ENCODE measurements around the gene KRTAP2-3.
"Not testable (repeated sequence)": the region's sequence is repeated elsewhere in the genome, so short reads cannot be mapped to it uniquely, and the experiment has no call there.

The KRTAP2-3 gene, protein sequence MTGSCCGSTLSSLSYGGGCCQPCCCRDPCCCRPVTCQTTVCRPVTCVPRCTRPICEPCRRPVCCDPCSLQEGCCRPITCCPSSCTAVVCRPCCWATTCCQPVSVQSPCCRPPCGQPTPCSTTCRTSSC

DNA sequence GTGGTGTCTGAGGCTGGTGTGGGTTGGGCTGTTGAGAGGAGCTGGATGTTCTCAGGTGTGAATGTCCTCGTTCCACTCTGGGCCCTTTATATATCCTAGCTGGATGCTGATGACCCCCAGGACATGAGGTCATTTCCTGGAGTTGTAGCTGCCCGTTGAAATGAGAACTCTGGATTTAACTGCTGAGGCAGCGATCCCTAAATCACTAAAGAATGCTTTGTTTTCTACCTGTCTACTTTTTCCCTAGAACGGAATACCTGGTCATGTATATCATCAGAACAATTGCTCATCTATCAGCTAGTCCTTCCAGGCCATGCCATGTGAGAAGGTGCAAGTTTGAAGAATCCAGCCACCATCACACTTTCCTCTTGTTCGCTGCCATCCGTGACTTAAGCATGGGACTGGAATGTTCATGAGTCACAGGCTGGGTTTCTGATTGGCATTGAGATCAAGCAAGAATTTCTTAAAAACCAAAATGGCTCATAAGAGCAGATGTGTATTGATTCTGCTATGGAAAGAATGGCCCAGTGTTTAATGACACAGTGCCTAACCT is at the start of gene KRTAP2-3:
KRTAP2-3 (minus strand) TSS at position 63 of the 553 bp plus-strand sequence. CDS start 64 bp downstream, outside the sequence.
- FAIRE-seq = peak; percentile 77
- DNase-seq (ENCODE audit: low spot score) = peak; percentile 78

DNA sequence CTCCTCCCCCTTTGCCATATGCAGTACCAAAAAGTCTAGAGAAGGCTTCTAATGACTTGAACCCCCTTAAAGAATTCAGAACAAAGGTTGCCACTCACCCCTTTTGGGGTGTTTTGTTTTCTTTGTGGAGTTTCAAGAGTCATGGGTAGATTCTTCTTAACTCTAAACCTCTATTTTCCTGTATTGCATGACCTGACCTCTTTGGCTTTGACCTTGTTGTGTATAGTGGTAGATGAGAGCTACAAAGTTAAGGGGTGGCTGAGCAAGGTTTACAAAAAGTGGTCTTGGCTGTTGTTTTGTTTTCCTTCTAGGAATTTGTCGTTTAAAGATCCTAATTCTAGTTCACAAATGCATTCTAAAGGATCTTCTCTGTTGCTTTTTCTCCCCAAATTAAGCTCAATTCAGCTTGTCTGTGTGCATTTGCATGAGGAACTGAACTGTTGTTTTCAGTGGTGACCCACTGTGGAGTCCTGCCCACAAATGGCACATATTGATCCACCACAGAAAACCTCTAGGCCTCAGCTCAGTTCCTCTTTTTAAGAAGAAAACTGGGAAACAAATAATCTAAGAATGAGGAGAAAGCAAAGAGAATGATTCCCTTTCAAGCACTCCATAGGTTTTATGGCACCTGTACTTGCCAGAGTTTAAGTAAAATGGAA is 48.9 kb upstream of the KRTAP2-3 start:
- not testable (repeated sequence) for DNase-seq (ENCODE audit: low spot score); FAIRE-seq

DNA sequence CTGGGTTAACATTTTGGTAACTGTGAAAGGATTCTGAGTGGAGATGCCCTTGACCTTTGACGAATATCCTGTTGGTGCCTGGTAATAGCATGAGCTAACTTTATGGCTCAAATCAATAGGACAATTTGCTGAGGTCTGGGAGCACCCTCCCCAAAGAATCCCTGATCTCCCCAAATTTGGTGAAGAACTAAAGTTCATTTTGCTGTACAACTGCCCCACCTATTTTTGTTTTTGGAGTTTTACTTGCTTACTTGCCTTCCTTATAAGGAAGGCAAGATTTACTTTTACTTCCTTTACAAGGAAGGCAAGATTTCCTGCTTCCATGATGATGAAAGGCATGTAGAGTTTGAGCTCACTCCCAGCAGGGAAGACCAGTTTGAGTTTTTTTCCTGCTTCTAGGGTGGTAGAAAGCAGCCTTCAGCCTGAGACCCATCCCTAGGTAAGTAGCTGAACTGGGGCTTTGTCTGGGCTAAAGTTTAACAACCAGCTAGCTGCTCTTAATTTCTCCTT is 48.1 kb upstream of the KRTAP2-3 start:
- no peak for DNase-seq (ENCODE audit: low spot score)
- no peak for FAIRE-seq

DNA sequence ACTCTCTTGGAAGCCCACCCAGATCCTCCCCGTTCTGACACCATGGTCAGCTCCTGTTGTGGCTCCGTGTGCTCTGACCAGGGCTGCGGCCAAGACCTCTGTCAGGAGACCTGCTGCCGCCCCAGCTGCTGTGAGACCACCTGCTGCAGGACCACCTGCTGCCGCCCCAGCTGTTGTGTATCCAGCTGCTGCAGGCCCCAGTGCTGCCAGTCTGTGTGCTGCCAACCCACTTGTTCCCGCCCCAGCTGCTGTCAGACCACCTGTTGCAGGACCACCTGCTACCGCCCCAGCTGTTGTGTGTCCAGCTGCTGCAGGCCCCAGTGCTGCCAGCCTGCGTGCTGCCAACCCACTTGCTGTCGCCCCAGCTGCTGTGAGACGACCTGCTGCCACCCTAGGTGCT is 45.4 kb upstream of the KRTAP2-3 start, which contains the start of gene KRTAP4-9:
KRTAP4-9 (plus strand) TSS at position 43 of the 400 bp plus-strand sequence; CDS start at position 43, 0 bp downstream.
- not testable (repeated sequence) for FAIRE-seq; DNase-seq (ENCODE audit: low spot score)

DNA sequence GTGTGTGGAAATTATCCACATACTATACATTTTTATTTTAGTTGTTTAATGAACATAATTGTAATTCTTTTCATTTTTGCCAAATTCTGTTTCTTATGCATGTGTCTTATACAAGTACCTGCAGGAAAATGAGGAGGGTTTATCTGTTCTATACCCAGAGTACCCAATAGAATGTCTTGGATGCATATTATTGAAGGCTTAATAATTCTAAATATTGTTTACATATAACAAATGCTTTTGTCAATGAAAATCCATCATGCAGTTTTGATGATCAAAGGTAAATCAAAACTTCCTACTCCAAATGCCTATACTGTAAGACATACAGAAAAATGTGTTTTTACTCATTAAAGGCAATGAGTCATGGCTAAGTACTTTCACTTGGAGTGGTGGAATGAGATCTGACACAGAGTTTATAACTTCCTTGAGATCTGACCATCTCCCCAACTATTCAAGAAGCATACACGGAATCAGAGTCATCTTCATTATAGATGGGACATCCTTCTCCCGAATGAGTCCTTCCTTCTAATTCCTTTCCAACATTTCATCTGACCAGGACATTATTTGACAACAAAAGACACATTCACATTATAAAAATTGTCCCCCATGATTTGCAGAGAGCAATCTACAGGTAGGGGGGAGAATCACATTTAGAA is 44.6 kb upstream of the KRTAP2-3 start:
- DNase-seq (ENCODE audit: low spot score) = not testable (repeated sequence)
- peak; percentile 89 for FAIRE-seq

DNA sequence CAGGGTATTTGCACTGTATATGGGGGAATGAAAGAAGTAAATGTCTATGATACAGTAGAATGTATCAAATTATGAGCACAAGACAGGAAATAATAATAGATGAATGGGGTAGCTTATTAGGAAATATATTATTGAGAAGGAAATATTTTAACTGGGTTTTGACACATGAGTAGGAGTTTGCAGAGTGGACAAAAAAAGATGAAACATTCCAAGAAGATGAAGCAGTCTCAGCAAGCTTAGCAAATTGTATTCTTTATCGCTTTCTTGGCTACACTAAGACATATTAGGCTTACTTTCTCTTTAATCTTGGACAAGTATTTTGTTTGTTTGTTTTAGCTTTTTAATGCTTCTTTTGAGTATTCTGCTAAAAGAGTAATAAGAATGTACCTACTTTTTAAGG is 44.0 kb upstream of the KRTAP2-3 start:
- DNase-seq (ENCODE audit: low spot score) (no peak), FAIRE-seq (no peak)

DNA sequence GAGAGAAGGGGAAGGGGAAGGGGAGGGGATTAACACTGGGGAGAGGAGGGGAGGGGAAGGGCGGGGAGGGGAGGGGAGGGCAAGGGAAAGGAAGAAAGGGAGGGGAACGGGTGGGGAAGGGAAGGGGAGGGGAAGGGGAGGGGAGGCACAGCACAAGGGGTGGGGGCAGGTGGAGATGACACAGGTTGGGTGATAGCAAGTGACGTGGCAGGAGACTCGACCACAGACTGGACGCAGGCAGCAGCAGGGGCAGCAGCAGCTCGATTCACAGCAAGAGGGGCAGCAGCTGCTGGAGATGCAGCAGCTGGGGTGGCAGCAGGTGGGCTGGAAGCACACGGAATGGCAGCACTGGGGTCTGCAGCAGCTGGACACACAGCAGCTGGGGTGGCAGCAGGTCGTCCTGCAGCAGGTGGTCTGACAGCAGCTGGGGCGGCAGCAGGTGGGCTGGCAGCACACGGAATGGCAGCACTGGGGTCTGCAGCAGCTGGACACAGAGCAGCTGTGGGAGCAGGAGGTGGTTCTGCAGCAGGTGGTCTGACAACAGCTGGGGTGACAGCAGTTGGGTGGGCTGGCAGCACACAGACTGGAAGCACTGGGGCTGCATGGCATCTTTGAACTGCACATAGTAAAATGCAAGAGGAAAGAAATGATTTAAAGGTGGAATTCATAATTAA is 41.8 kb upstream of the KRTAP2-3 start, which contains the start of gene KRTAP4-16:
KRTAP4-16 (minus strand) TSS at position 624 of the 674 bp plus-strand sequence; CDS start at position 624, 0 bp downstream.
- DNase-seq (ENCODE audit: low spot score) = no peak
- FAIRE-seq = no peak

DNA sequence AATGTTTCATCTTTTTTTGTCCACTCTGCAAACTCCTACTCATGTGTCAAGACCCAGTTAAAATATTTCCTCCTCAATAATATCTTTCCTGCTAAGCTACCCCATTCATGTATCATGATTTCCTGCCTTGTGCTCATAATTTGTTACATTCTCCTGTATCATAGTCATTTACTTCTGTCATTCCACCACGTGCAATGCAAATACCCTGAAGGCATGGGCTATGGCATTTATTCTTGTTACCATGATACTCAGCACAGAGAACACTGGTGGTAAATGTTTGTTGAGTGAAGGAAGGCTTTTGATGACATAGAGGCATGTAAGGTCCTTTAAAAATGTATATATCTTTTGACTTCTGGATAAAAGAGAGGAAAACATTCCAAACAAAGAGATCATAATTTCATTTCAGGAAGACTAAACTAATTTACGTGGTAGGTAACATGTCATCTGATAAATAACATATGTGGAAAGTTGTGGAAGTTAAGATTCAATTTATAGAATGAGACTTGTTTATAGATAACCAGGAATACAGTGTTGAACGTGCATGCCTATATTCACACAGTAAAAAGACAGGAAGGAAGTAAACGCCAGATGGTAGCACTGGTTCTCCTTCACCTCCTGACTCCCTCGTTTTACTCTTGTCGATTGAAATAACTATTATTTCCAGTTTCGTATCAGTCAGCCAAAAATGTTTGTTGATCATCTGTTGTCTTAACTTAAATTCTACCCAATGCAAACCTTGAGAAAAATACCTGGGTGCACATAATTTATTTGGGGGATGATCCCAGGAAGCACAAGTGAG is 40.0 kb upstream of the KRTAP2-3 start:
- DNase-seq (ENCODE audit: low spot score) = not testable (repeated sequence)
- FAIRE-seq = peak; percentile 20

DNA sequence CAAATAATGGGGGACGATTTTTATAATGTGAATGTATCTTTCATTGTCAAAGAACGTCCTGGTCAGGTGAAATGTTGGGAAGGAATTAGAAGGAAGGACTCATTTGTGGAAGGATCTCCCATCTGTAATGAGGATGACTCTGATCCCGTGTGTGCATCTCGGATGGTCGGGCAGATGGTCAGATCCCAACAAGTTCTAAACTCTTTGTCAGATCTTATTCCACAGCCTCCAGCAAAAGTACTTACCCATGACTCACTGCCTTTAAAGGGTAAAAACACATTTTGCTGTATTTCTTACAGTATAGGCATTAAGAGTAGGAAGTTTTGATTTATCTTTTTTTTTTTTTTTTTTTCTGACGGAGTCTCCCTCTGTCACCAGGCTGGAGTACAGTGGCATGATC is 38.6 kb upstream of the KRTAP2-3 start:
- DNase-seq (ENCODE audit: low spot score) = no peak
- FAIRE-seq = no peak

DNA sequence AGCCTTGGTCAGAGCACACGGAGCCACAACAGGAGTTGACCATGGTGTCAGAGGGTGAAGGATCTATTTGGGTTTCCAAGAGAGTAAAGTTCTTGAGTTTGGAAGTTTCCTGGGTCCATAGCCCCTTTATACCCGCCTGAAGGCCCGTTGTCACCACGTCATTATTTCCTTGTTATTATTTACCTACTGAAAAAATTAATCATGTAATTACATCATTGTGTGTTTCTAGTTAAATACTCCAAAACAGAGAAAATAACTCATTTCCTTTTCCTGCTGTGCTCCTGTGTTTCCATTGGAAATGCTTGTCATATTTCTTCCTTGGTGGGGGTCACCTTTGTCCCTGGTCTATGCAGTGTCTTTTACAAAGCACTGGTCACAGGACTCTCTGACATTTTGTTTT is 38.1 kb upstream of the KRTAP2-3 start, which contains the start of gene KRTAP4-8:
KRTAP4-8 (minus strand) TSS at position 101 of the 400 bp plus-strand sequence; CDS start at position 43, 58 bp downstream.
- FAIRE-seq = no peak
- DNase-seq (ENCODE audit: low spot score) = no peak

DNA sequence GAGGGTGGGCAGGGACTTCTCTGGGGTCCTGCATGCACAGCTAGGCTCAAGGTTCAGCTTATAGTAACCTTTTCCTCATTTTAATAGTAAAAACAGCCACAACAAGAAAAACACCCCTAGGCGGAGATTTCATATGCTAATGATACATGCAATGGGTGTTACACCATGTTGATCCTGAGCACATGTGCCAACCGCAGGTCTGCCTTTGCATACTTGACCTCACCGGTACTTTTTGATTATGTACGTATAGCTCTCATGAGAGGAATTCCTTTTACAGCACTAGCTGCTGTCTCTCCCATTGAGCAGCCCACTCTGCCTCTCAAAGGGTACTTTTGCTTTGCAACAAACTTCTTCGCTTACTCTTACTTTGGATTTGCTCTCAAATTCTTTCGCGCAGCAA is 36.1 kb upstream of the KRTAP2-3 start:
- DNase-seq (ENCODE audit: low spot score) = no peak
- FAIRE-seq = no peak

DNA sequence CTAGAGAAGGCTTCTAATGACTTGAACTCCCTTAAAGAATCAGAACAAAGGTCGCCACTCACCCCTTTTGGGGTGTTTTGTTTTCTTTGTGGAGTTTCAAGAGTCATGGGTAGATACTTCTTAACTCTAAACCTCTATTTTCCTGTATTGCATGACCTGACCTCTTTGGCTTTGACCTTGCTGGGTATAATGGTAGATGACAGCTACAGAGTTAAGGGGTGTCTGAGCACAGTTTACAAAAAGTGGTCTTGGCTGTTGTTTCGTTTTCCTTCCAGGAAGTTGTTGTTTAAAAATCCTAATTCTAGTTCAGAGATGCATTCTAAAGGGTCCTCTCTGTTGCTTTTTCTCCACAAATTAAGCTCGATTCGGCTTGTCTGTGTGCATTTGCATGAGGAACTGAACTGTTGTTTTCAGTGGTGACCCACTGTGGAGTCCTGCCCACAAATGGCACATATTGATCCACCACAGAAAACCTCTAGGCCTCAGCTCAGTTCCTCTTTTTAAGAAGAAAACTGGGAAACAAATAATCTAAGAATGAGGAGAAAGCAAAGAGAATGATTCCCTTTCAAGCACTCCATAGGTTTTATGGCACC is 28.9 kb upstream of the KRTAP2-3 start:
- FAIRE-seq; DNase-seq (ENCODE audit: low spot score): not testable (repeated sequence)

DNA sequence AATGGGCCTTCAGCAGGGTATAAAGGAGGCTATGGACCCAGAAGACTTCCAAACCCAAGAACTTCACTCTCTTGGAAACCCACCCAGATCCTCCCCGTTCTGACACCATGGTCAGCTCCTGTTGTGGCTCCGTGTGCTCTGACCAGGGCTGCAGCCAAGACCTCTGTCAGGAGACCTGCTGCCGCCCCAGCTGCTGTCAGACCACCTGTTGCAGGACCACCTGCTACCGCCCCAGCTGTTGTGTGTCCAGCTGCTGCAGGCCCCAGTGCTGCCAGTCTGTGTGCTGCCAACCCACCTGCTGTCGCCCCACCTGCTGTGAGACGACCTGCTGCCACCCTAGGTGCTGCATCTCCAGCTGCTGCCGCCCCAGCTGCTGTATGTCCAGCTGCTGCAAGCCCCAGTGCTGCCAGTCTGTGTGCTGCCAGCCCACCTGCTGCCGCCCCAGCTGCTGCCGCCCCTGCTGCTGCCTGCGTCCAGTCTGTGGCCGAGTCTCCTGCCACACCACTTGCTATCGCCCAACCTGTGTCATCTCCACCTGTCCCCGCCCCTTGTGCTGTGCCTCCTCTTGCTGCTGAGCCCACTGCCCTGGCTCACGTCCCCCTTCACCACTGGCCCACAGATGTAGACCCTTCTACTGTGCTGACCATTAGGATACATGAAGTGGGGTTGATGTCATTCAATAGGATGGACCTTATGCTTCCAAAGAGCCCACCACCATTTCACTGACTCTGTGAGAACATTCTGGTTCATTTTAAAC is 24.4 kb upstream of the KRTAP2-3 start, which contains the start of gene KRTAP4-7:
KRTAP4-7 (plus strand) TSS at position 51 of the 757 bp plus-strand sequence; CDS start at position 108, 57 bp downstream.
- FAIRE-seq = not testable (repeated sequence)

DNA sequence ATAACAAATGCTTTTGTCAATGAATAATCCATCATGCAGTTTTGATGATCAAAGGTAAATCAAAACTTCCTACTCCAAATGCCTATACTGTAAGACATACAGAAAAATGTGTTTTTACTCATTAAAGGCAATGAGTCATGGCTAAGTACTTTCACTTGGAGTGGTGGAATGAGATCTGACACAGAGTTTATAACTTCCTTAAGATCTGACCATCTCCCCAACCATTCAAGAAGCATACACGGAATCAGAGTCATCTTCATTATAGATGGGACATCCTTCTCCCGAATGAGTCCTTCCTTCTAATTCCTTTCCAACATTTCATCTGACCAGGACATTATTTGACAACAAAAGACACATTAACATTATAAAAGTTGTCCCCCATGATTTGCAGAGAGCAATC is 23.5 kb upstream of the KRTAP2-3 start:
- DNase-seq (ENCODE audit: low spot score) = not testable (repeated sequence)
- peak; percentile 94 for FAIRE-seq

More for the DNA sequence above, 24.4 kb upstream of the KRTAP2-3 start, which contains the start of gene KRTAP4-7:
- DNase-seq (ENCODE audit: low spot score) = not testable (repeated sequence)

DNA sequence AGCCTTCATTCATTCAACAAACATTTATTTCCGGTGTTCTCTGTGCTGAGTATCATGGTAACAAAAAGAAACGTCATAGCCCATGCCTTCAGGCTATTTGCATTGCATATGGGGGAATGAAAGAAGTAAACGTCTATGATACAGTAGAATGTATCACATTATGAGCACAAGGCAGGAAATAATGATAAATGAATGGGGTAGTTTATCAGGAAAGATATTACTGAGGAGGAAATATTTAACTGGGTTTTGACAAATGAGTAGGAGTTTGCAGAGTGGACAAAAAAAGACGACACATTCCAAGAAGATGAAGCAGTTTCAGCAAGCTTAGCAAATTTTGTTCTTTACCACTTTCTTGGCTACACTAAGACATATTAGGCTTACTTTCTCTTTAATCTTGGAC is 22.7 kb upstream of the KRTAP2-3 start:
- FAIRE-seq = no peak
- no peak for DNase-seq (ENCODE audit: low spot score)

DNA sequence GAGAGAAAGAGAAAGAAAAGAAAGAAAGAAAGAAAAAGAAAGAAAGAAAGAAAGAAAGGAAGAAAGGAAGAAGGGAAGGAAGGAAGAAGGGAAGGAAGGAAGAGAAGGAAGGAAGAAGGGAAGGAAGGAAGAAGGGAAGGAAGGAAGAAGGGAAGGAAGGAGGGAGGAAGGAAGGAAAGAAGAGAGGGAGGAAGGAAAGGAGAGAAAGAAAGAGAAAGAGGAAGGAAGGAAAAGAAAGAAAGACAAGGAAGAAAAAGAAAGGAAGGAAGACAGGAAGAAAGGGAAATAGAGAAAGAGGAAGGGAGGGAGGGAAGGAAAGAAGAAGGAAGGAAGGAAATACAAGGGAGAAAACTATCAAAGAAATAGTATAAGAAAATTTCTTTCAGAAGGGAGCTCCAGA is 16.9 kb upstream of the KRTAP2-3 start:
- FAIRE-seq = no peak
- DNase-seq (ENCODE audit: low spot score) = no peak

DNA sequence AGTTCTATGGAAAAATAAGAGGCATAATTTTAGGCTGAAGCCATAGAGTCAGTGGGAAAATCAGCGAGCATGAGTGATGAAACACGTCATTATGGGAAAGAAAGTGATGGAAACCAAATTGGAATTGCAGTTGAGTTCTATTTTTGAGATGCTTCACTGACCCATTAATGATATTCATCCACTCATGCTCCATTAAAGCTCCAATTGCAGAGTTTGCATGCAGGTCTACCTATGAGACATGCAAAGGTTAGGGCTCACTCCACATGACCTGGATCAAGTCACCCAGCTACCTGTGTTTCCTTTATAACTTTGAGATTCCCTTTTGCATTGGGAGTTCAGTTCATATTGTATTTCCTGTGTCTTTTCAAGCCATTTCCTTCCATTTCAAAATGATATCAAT is 13.8 kb upstream of the KRTAP2-3 start:
- FAIRE-seq = no peak

DNA sequence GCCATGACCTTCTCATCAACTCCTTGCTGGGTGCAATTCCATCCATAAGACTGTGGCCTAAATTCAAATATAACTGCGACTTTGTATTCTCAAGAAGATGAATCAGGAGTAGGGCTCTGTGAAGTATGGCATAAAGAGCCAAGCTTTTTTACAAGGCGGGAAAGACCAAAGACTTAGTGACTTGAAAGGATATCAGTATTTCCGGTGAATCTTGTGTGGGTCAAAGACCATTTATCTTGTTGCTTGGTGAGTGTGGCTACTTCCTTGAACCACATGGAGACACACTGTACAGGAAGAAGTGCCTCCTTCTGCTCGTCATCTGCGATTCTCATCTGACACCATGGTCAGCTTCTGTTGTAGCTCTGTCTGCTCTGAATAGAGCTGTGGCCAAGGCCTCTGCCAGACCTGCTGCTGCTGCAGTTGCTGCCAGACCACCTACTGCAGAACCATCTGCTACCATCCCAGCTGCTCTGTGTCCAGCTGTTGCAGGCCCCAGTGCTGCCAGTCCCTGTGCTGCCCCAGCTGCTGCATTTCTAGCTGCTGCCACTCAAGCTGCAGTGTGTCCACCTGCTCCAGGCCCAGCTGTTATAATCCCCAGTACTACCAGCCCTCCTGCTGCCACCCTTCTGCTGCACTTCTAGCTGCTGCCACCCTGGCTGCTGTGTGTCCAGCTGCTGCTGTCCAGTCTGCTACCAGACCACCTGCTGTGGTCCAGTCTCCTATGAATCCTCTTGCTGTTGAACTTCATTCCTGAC is 11.9 kb upstream of the KRTAP2-3 start:
- FAIRE-seq = no peak
- DNase-seq (ENCODE audit: low spot score) = no peak

More for the DNA sequence above, 13.8 kb upstream of the KRTAP2-3 start:
- no peak for DNase-seq (ENCODE audit: low spot score)

Measured in urothelium cell line (cell line).